ENCODE results near the gene OSBP2. TPM values are rescaled to one million over a fixed set of nuclear protein-coding genes. Genes with fewer than 3 reads are reported as not detected.

Gene OSBP2
- total RNA-seq, 1 donor from 2014 or later, result 2.4 TPM

- H3K4me3 Mint-ChIP-seq (ENCODE audit: unreplicated experiment), result no peak overlapping the region
- no peaks in the 10 kb centered on the region for H3K9me3 Mint-ChIP-seq (ENCODE audit: low read depth)
- TF ChIP-seq CTCF (IDR thresholded peaks at IDR 0.05), result no peak
- DNase-seq (ENCODE audit: low spot score), result no peak
- H3K27me3 Mint-ChIP-seq (ENCODE audit: low read depth), result no peaks in the 10 kb centered on the region
- H3K4me1 Mint-ChIP-seq (ENCODE audit: low read depth), result peaks cover 11% of the 10 kb centered on the region
- H3K27ac Mint-ChIP-seq (ENCODE audit: unreplicated experiment), result no peak overlapping the region
- H3K36me3 Mint-ChIP-seq (ENCODE audit: low read depth), result peaks cover 12% of the 10 kb centered on the region
Observed at GRCh38 chr22:30662040-30662439, 32.6 kb upstream of the OSBP2 start.

GRCh38 chr22:30664798-30665197, 29.9 kb upstream of the OSBP2 start:
- no peak overlapping the region for H3K27ac Mint-ChIP-seq (ENCODE audit: unreplicated experiment)
- no peaks in the 10 kb centered on the region for H3K9me3 Mint-ChIP-seq (ENCODE audit: low read depth)
- H3K4me3 Mint-ChIP-seq (ENCODE audit: unreplicated experiment), result no peak overlapping the region
- no peak for DNase-seq (ENCODE audit: low spot score)
- H3K4me1 Mint-ChIP-seq (ENCODE audit: low read depth), result peaks cover 16% of the 10 kb centered on the region
- peaks cover 11% of the 10 kb centered on the region for H3K36me3 Mint-ChIP-seq (ENCODE audit: low read depth)
- no peaks in the 10 kb centered on the region for H3K27me3 Mint-ChIP-seq (ENCODE audit: low read depth)
- no peak for TF ChIP-seq CTCF (IDR thresholded peaks at IDR 0.05)

- no peak for DNase-seq (ENCODE audit: low spot score)
- peaks cover 14% of the 10 kb centered on the region for H3K4me1 Mint-ChIP-seq (ENCODE audit: low read depth)
- H3K27ac Mint-ChIP-seq (ENCODE audit: unreplicated experiment), result no peak overlapping the region
- H3K4me3 Mint-ChIP-seq (ENCODE audit: unreplicated experiment), result no peak overlapping the region
- no peak for TF ChIP-seq CTCF (IDR thresholded peaks at IDR 0.05)
- H3K9me3 Mint-ChIP-seq (ENCODE audit: low read depth), result no peaks in the 10 kb centered on the region
- peaks cover 11% of the 10 kb centered on the region for H3K36me3 Mint-ChIP-seq (ENCODE audit: low read depth)
- H3K27me3 Mint-ChIP-seq (ENCODE audit: low read depth), result no peaks in the 10 kb centered on the region
Observed at GRCh38 chr22:30665266-30665665, 29.4 kb upstream of the OSBP2 start.

GRCh38 chr22:30665786-30666185, 28.9 kb upstream of the OSBP2 start:
- TF ChIP-seq CTCF (IDR thresholded peaks at IDR 0.05), result no peak
- no peak overlapping the region for H3K4me3 Mint-ChIP-seq (ENCODE audit: unreplicated experiment)
- no peaks in the 10 kb centered on the region for H3K9me3 Mint-ChIP-seq (ENCODE audit: low read depth)
- H3K4me1 Mint-ChIP-seq (ENCODE audit: low read depth), result peaks cover 14% of the 10 kb centered on the region
- H3K27me3 Mint-ChIP-seq (ENCODE audit: low read depth), result no peaks in the 10 kb centered on the region
- DNase-seq (ENCODE audit: low spot score), result no peak
- peaks cover 11% of the 10 kb centered on the region for H3K36me3 Mint-ChIP-seq (ENCODE audit: low read depth)
- H3K27ac Mint-ChIP-seq (ENCODE audit: unreplicated experiment), result no peak overlapping the region

GRCh38 chr22:30667107-30667493, 27.6 kb upstream of the OSBP2 start:
- H3K4me1 Mint-ChIP-seq (ENCODE audit: low read depth), result peaks cover 14% of the 10 kb centered on the region
- H3K27me3 Mint-ChIP-seq (ENCODE audit: low read depth), result no peaks in the 10 kb centered on the region
- no peak for TF ChIP-seq CTCF (IDR thresholded peaks at IDR 0.05)
- H3K4me3 Mint-ChIP-seq (ENCODE audit: unreplicated experiment), result peak overlapping the region; percentile 98
- no peak for DNase-seq (ENCODE audit: low spot score)
- peaks cover 10% of the 10 kb centered on the region for H3K36me3 Mint-ChIP-seq (ENCODE audit: low read depth)
- H3K27ac Mint-ChIP-seq (ENCODE audit: unreplicated experiment), result peak overlapping the region; percentile 84
- H3K9me3 Mint-ChIP-seq (ENCODE audit: low read depth), result no peaks in the 10 kb centered on the region
